Measurements from ENCODE around the gene IFIH1. TPM values are rescaled to one million over a fixed set of nuclear protein-coding genes. Genes with fewer than 3 reads are reported as not detected.

The IFIH1 gene
- total RNA-seq (10 to 100 TPM; 50.3 to 56.0 TPM), total RNA-seq (76.7 to 82.6 reads per million in 2 donors)

DNA sequence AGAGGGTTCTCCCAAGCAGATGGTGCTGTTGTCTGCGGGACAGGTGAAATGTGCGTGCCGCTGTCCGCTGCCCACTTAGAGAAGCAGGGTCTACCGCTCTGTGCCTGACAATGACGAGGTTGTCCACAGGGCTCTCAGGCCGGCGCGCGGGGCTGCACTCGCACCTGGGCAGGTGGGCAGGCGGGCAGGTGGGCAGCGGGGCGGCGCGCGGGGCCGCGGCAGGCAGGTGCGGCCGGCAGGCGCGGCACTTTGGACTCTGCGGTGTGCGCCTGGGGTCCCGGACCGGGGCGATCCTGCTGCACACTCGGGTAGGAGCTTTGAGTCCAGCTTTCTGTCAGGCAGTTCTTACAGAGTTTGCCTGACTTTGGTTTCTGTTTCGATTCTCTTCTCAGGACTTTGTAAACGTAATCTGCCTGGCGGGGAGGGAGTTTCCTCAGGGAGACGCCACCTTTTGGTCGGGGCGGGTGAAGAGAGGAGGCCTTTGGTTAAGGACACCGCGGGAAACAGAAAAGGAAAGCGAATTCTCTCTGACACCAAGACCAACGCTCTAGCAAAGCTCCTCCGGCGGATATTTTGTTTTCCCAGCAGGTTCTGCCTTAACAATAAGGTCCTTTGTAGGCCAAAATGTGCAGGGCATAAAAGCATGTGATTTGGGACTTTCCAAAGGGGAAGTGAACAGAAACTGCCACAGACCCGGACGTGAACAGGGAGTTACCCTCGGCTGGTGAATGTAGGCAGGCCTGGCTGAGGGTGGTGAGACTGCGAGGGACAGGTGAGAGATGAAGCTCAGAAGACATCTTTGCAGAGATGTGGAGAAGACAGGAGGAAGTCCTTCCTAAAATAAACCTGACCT, at the start of gene IFIH1:
TSS of gene IFIH1 (minus strand) at position 357 of the 853 bp plus-strand sequence. CDS start 377 bp downstream, outside the sequence.
- H3K36me3 Mint-ChIP-seq (ENCODE audit: low read depth): peaks cover 2% of the 10 kb centered on the region
- H3K4me3 Mint-ChIP-seq: peak within 1 kb of the TSS; percentile 95
- DNase-seq: peak; percentile 63 to 76 (median 73)
- peak; percentile 94 for ATAC-seq
- no peaks in the 10 kb centered on the region for H3K27me3 Mint-ChIP-seq
- H3K27ac Mint-ChIP-seq: peak within 1 kb of the TSS; percentile 99
- H3K9me3 ChIP-seq (ENCODE audit: control insufficient read depth, low read length, poor library complexity, severe bottlenecking): no peaks in the 10 kb centered on the region
- H3K4me1 Mint-ChIP-seq: peaks cover 44% of the 10 kb centered on the region

DNA sequence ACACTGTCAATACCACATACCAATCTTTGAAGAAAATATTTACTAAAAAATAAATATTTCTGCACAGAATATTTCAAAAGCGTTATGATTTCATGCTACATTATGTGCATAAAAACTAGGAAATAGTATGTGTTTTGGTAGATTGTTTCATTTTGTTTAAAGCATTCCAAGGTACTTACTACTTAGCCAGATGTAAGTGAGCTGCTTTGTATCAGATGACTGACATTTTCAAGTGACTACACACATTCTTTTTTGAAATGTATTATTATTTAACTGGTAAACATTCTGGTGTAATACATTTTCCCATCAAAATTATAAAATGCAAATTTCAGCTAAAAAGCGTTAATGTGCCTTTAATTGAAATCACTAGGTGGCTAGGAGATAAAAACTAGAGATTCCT, 46.9 kb upstream of the IFIH1 start:
- no peak overlapping the region for H3K27ac Mint-ChIP-seq
- H3K36me3 Mint-ChIP-seq (ENCODE audit: low read depth): no peaks in the 10 kb centered on the region
- DNase-seq: no peak
- no peaks in the 10 kb centered on the region for H3K9me3 ChIP-seq (ENCODE audit: control insufficient read depth, low read length, poor library complexity, severe bottlenecking)
- ATAC-seq: no peak
- H3K4me3 Mint-ChIP-seq: no peak overlapping the region
- peaks cover 2% of the 10 kb centered on the region for H3K4me1 Mint-ChIP-seq
- no peaks in the 10 kb centered on the region for H3K27me3 Mint-ChIP-seq

DNA sequence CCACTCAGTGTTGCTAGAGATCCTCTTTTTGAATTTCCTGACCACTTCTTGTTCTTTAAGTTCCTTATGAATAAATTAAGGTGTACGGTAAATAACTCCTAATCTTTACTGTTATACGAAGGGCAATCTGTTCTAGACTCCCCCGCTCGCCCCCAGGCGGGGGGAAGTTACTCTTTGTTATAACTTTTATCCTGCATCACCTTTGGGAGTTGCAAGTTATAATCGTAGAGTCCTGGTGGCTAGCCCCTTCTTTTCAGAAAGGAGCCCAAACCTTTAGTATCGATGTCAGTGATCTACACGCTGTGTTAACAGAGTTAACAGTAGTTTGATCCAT, 26.1 kb upstream of the IFIH1 start:
- Mint-ChIP-seq H3K27ac (no peak overlapping the region), H3K27me3 (peaks cover 4% of the 10 kb centered on the region), H3K36me3 (ENCODE audit: low read depth) (peaks cover 5% of the 10 kb centered on the region), H3K4me1 (peaks cover 17% of the 10 kb centered on the region), H3K4me3 (peak overlapping the region; percentile 93)
- DNase-seq (no peak), ATAC-seq (no peak)
- no peaks in the 10 kb centered on the region for H3K9me3 ChIP-seq (ENCODE audit: control insufficient read depth, low read length, poor library complexity, severe bottlenecking)

DNA sequence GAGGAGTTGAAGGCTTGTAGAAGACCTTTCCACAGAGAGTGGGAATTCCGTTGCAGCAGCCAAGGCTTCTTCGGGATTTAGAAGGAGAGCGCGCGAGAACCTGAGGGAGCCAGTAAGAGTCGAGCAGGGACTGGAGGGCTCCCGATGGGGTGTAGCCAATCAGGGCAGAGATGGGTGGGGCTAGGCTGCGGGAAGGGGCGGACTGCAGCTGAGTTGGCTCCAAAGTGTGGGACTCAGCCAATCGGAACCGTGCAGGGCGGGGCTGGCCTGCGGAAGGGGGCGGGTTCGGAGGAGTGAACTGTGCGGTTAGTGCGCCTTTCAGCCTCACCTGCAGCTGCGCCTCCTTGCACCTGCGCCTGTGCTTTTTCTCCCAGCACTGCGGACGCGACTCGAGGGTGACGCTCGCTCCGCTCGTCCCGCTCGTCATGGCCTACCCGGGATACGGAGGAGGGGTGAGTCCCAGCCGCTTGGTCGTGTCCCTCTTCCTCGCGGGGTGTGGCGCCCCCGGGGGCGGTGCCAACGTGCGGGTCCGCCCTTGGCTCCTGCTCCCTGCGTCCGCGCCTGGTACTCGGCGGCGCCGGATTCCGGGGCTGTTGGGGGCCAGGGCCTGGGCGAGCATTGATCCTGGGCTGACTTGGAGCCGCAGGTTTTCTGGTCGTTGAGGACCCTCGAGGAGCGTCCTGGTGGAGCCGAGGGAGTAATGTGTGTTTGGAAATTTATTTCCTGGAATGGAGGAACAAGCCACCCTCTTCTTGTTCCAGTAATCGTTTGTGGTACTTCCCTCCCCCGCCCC, 25.5 kb upstream of the IFIH1 start, which contains the start of gene GCA:
TSS of gene GCA (plus strand) at position 309 of the 793 bp plus-strand sequence. CDS start at position 426, 117 bp downstream.
- Mint-ChIP-seq H3K27ac (peak within 1 kb of the TSS; percentile 34), H3K4me1 (peaks cover 13% of the 10 kb centered on the region), H3K27me3 (no peaks in the 10 kb centered on the region), H3K36me3 (ENCODE audit: low read depth) (peaks cover 2% of the 10 kb centered on the region), H3K4me3 (peak within 1 kb of the TSS; percentile 93)
- ATAC-seq: peak; percentile 99
- DNase-seq: peak; percentile 95 to 99 (median 96)
- no peaks in the 10 kb centered on the region for H3K9me3 ChIP-seq (ENCODE audit: control insufficient read depth, low read length, poor library complexity, severe bottlenecking)

DNA sequence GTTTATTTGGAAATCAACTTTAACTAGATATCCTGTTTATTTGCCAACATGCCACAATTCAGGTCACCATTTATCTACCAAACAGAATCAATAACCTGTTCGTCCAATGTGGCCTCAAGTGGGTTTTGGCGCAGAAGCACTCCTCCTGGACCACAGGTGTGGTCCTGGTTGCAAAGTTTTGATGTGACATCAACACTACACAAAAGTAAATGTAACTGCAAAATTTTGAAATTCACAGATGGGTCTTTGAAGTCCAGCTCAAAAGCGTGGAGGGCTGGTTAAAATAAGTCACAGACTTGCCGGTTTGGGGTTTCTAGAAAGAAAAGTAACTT, 25.0 kb upstream of the IFIH1 start:
- no peaks in the 10 kb centered on the region for H3K27me3 Mint-ChIP-seq
- H3K9me3 ChIP-seq (ENCODE audit: control insufficient read depth, low read length, poor library complexity, severe bottlenecking): no peaks in the 10 kb centered on the region
- peaks cover 2% of the 10 kb centered on the region for H3K36me3 Mint-ChIP-seq (ENCODE audit: low read depth)
- peak overlapping the region; percentile 93 for H3K4me3 Mint-ChIP-seq
- peak overlapping the region; percentile 34 for H3K27ac Mint-ChIP-seq
- no peak for DNase-seq
- ATAC-seq: no peak
- peaks cover 13% of the 10 kb centered on the region for H3K4me1 Mint-ChIP-seq

DNA sequence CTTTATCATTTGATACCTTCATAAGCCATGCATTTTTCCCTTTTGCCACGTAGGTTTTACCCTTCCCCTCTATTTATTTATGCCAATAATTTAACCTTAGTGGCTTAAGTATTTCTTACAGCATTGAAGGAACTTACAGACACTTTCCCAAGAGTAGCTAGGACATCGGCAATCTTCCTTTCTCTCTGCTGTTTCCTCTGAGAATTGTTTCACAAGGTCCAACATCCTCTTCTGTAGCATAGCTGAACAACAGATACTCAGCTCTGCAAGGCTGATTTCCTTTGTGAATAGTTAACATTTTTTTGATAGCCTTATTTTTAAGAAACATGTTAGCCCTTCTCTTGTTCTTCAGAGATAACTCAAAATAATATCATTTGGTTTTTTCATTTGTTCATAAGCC, 24.4 kb upstream of the IFIH1 start:
- no peaks in the 10 kb centered on the region for H3K27me3 Mint-ChIP-seq

DNA sequence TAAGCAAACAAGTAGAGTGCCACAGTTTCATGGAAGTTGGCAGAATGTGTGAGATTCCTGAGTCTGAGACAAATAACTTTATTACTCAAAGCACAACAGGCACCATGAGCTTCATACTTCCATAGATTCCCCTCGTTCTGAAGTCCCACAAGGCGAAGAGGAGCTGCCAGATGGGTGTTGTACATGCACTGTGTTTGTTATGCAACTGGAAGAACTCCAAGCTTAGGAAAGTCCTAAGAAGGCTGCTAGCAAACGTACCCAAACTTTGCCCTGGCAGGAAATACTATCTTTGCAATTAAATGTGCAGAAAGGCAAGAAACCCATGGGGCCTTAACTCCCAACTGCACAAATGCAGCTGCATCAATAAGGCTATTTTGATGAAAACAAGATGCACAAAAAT, 23.8 kb upstream of the IFIH1 start:
- ATAC-seq: no peak
- H3K36me3 Mint-ChIP-seq (ENCODE audit: low read depth): peaks cover 2% of the 10 kb centered on the region
- no peak overlapping the region for H3K27ac Mint-ChIP-seq
- H3K4me1 Mint-ChIP-seq: peaks cover 13% of the 10 kb centered on the region
- no peak overlapping the region for H3K4me3 Mint-ChIP-seq
- no peaks in the 10 kb centered on the region for H3K9me3 ChIP-seq (ENCODE audit: control insufficient read depth, low read length, poor library complexity, severe bottlenecking)
- no peaks in the 10 kb centered on the region for H3K27me3 Mint-ChIP-seq
- DNase-seq: no peak

More for the DNA sequence above, 24.4 kb upstream of the IFIH1 start:
- no peak for ATAC-seq
- DNase-seq: no peak
- peaks cover 2% of the 10 kb centered on the region for H3K36me3 Mint-ChIP-seq (ENCODE audit: low read depth)
- no peak overlapping the region for H3K27ac Mint-ChIP-seq
- peaks cover 13% of the 10 kb centered on the region for H3K4me1 Mint-ChIP-seq
- no peaks in the 10 kb centered on the region for H3K9me3 ChIP-seq (ENCODE audit: control insufficient read depth, low read length, poor library complexity, severe bottlenecking)
- H3K4me3 Mint-ChIP-seq: no peak overlapping the region

DNA sequence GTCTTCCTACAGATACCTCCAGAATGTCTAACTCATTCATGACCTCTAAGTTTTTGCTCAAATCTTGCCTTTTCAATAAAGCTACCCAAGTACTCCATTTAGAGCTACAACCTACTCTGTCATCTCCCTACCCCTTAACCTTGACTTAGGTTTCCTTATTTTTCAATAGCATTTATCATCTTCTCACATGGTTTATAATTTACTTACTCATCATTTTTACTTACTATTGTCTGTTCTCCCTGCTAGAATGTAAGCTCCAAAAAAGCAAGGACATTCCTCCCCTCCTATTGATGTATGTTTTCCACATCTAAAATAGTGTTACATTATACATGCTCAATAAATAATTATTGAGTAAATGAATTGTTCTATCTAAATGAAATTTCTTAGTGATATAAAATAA, 22.3 kb upstream of the IFIH1 start:
- no peaks in the 10 kb centered on the region for H3K27me3 Mint-ChIP-seq
- no peak overlapping the region for H3K27ac Mint-ChIP-seq
- DNase-seq (no peak), ATAC-seq (no peak)
- no peak overlapping the region for H3K4me3 Mint-ChIP-seq
- no peaks in the 10 kb centered on the region for H3K9me3 ChIP-seq (ENCODE audit: control insufficient read depth, low read length, poor library complexity, severe bottlenecking)
- peaks cover 2% of the 10 kb centered on the region for H3K36me3 Mint-ChIP-seq (ENCODE audit: low read depth)
- H3K4me1 Mint-ChIP-seq: peaks cover 13% of the 10 kb centered on the region

DNA sequence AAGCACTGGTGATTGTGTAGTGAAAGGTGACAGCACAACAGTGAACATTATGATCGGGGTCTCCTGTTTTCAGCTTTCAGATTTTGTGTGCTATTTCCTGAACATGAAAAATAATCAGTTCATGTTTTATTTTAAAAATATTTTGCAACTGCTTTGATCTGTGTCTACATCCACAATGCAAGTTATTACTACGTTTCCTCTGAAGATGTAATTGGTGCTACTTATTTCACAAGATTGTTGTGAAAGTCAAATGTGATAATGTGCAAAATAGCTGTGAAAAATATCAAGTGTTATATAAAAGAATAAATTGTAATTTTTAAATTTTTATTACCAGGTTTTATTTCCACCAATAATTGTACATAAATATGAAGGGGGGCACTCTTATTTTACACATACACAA, 19.4 kb upstream of the IFIH1 start:
- Mint-ChIP-seq H3K27me3 (no peaks in the 10 kb centered on the region), H3K4me3 (no peak overlapping the region), H3K27ac (no peak overlapping the region), H3K36me3 (ENCODE audit: low read depth) (peaks cover 2% of the 10 kb centered on the region), H3K4me1 (peaks cover 3% of the 10 kb centered on the region)
- DNase-seq: no peak
- H3K9me3 ChIP-seq (ENCODE audit: control insufficient read depth, low read length, poor library complexity, severe bottlenecking): no peaks in the 10 kb centered on the region
- ATAC-seq: no peak

DNA sequence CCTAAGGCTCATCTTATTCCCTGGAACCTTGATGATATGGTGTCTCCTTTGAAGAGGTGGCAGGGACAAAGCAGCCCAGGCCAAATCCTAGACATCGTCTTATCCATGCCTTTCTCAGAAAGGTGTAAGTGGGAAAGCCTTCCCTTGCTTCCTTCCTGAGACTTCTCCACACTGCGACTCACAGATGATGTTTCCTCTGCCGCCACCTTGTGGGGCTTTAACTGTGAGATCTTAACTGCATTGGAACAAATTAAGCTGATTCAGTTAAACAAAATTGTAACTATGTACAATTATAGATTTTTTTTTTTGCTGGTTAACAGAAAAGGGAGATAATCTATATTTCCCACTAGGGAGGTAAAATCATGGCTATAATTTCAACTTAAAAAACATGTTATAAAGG, 15.5 kb upstream of the IFIH1 start:
- peak; percentile 68 for ATAC-seq
- Mint-ChIP-seq H3K36me3 (ENCODE audit: low read depth) (no peaks in the 10 kb centered on the region), H3K27ac (no peak overlapping the region), H3K4me3 (no peak overlapping the region), H3K27me3 (no peaks in the 10 kb centered on the region), H3K4me1 (peaks cover 3% of the 10 kb centered on the region)
- DNase-seq: no peak
- H3K9me3 ChIP-seq (ENCODE audit: control insufficient read depth, low read length, poor library complexity, severe bottlenecking): no peaks in the 10 kb centered on the region

DNA sequence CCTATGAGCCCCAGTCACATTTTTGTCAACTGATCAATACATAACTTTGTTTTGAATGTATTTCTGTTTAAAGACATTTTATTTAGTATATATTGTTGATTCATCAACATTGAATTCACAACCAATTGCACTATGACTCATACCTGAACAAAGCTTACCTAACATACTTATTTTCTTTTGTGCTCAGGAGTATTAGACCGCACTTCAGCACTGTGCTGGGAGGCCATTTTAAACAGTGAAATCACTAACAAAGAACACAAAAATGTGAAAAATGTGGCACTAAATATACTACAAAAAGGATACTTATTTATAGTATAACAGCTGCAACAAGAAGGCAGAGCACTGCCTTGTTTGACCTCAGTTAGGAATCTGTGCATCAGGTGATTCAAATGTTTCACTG, 12.4 kb upstream of the IFIH1 start:
- Mint-ChIP-seq H3K4me1 (peaks cover 3% of the 10 kb centered on the region), H3K36me3 (ENCODE audit: low read depth) (no peaks in the 10 kb centered on the region), H3K4me3 (no peak overlapping the region), H3K27ac (no peak overlapping the region), H3K27me3 (no peaks in the 10 kb centered on the region)
- DNase-seq: no peak
- no peak for ATAC-seq
- no peaks in the 10 kb centered on the region for H3K9me3 ChIP-seq (ENCODE audit: control insufficient read depth, low read length, poor library complexity, severe bottlenecking)

DNA sequence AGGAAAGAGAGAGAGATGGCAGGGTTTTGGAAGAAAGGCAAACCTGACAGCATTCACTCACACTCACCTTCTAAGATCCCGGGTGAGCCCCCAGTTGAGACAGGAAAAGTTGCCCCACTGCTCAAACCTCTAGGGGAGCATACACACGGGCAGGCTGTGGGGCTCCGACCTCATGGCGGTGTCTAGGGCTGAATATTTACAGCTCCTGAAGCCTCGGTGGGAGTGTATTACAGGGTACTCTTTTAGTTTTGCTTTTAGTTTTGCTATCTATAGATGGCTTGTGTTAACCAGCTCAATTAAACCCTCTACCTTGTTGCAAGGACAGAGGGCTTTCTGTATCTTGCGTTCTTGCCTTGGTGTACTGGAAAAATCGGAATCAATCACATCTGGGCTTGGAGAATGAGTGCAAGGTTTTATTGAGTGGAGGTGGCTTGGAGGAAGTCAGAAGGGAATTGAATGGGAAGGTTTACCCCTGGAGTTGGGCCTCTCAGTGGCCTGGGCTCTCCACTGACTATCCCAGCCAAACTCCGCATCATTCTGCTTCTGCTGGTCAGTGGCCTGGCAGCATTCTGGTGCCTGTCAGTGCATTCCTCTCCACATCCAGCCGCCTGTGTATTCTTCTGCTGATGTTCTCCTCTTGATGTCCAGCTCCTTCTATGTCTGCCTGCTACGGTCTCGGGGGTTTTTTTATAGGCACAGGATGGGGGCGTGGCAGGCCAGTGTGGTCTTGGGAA, 10.1 kb upstream of the IFIH1 start:
- Mint-ChIP-seq H3K27me3 (no peaks in the 10 kb centered on the region), H3K27ac (no peak overlapping the region)

DNA sequence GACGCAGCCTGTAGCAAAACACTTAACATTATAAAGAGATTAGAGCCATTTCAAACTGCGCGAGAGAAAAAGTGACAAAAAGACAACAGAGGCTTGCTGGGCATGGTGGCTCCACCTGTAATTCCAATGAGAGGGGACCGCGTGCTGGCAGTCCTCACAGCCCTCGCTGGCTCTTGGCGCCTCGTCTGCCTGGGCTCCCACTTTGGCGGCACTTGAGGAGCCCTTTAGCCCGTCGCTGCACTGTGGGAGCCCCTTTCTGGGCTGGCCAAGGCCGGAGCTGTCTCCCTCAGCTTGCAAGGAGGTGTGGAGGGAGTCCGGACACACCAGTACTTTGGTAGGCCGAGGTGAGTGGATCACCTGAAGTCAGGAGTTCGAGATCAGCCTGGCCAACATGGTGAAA, 9.3 kb upstream of the IFIH1 start:
- ATAC-seq (no peak), DNase-seq (no peak)
- Mint-ChIP-seq H3K27me3 (no peaks in the 10 kb centered on the region), H3K4me3 (no peak overlapping the region), H3K36me3 (ENCODE audit: low read depth) (no peaks in the 10 kb centered on the region), H3K4me1 (peaks cover 3% of the 10 kb centered on the region), H3K27ac (no peak overlapping the region)
- H3K9me3 ChIP-seq (ENCODE audit: control insufficient read depth, low read length, poor library complexity, severe bottlenecking): no peaks in the 10 kb centered on the region

More for the DNA sequence above, 10.1 kb upstream of the IFIH1 start:
- no peak for ATAC-seq
- DNase-seq: no peak
- H3K4me3 Mint-ChIP-seq: no peak overlapping the region
- H3K4me1 Mint-ChIP-seq: peaks cover 3% of the 10 kb centered on the region
- H3K9me3 ChIP-seq (ENCODE audit: control insufficient read depth, low read length, poor library complexity, severe bottlenecking): no peaks in the 10 kb centered on the region
- no peaks in the 10 kb centered on the region for H3K36me3 Mint-ChIP-seq (ENCODE audit: low read depth)
